Neural progenitor cell (in vitro differentiated cells): Measurements from ENCODE around the gene MEGF6. TPM values are rescaled to one million over a fixed set of nuclear protein-coding genes. Genes with fewer than 3 reads are reported as not detected.
A peak's percentile ranks its signal among the peaks of the same experiment; 100 is the strongest.

Source experiments
- DNase-seq: peaks from one replicate; pipeline ENCODE4 v3.0.0-alpha.2; 2016; ENCODE audit warnings: low spot score
- H2AFZ ChIP-seq: fragments of 200-600 bp; sonication (generic); replicated peaks from 2 replicates; pipeline ENCODE4 v1.6.1; 2016; ENCODE audit warnings: antibody characterized with exemption
- H3F3A ChIP-seq: fragments of 200-600 bp; sonication (generic); 2 replicates; pipeline ENCODE4 v1.6.1; 2016; ENCODE audit warnings: antibody characterized with exemption, low read depth
- H3K27ac ChIP-seq: fragments of 200-600 bp; sonication (generic); 2 replicates; pipeline ENCODE4 v1.5.1; 2016; ENCODE audit warnings: mild to moderate bottlenecking
- H3K27me3 ChIP-seq: fragments of 200-600 bp; sonication (generic); 2 replicates; pipeline ENCODE4 v1.6.1; 2016; ENCODE audit warnings: mild to moderate bottlenecking, moderate library complexity
- H3K36me3 ChIP-seq: fragments of 200-600 bp; sonication (generic); 2 replicates; pipeline ENCODE4 v1.5.1; 2016
- H3K4me1 ChIP-seq: fragments of 200-600 bp; sonication (generic); 2 replicates; pipeline ENCODE4 v1.6.1; 2016; ENCODE audit warnings: mixed run types
- H3K4me2 ChIP-seq: fragments of 200-600 bp; sonication (generic); 2 replicates; pipeline ENCODE4 v1.6.1; 2016
- H3K4me3 ChIP-seq: fragments of 200-600 bp; sonication (generic); 2 replicates; pipeline ENCODE4 v1.5.1; 2016
- H3K79me2 ChIP-seq: fragments of 200-600 bp; sonication (generic); 2 replicates; pipeline ENCODE4 v1.6.1; 2016; ENCODE audit warnings: low read depth
- H3K9ac ChIP-seq: fragments of 200-600 bp; sonication (generic); 2 replicates; pipeline ENCODE4 v1.6.1; 2016
- H3K9me3 ChIP-seq: fragments of 200-600 bp; sonication (generic); 2 replicates; pipeline ENCODE4 v1.5.1; 2016; ENCODE audit warnings: low read depth
- H4K20me1 ChIP-seq: fragments of 200-600 bp; sonication (generic); 2 replicates; pipeline ENCODE4 v1.6.1; 2016; ENCODE audit warnings: low read depth
- H3K27ac Mint-ChIP-seq: 3 replicates; pipeline ENCODE4 v1.8.0; 2021; ENCODE audit warnings: mixed read lengths
- H3K27me3 Mint-ChIP-seq: 2 replicates; pipeline ENCODE4 v1.8.0; 2022; ENCODE audit warnings: low read depth, mild to moderate bottlenecking, inconsistent platforms, moderate library complexity, mixed read lengths; ENCODE audit not compliant: insufficient read depth
- H3K36me3 Mint-ChIP-seq: 3 replicates; pipeline ENCODE4 v1.8.0; 2021; ENCODE audit warnings: mixed read lengths
- H3K4me1 Mint-ChIP-seq: 3 replicates; pipeline ENCODE4 v1.8.0; 2021; ENCODE audit warnings: mixed read lengths
- H3K4me3 Mint-ChIP-seq: 3 replicates; pipeline ENCODE4 v1.8.0; 2021; ENCODE audit warnings: mild to moderate bottlenecking, moderate library complexity, mixed read lengths
- H3K9me3 Mint-ChIP-seq: 3 replicates; pipeline ENCODE4 v1.8.0; 2020; ENCODE audit warnings: mixed read lengths
- EZH2 ChIP-seq: fragments of 200-600 bp; sonication (generic); IDR thresholded peaks from 2 replicates; pipeline ENCODE4 v1.6.1; 2017; ENCODE audit warnings: antibody characterized with exemption, mild to moderate bottlenecking, moderate library complexity
- EZH2phosphoT487 ChIP-seq: fragments of 200-600 bp; sonication (generic); IDR thresholded peaks from 2 replicates; pipeline ENCODE4 v1.6.1; 2017; ENCODE audit warnings: antibody characterized with exemption
- microRNA counts: library from miRNA; unstranded; fragments of <30 nt; microRNA quantifications from one replicate; lab custom pipeline; 2016
- microRNA-seq: library from miRNA; unstranded; fragments of <30 nt; microRNA quantifications from one replicate; pipeline ENCODE4, GENCODE V29; 2016
- small RNA-seq: library from RNA; depleted of rRNA; stranded (forward); fragments of <200 nt; gene quantifications from one replicate; pipeline ENCODE3, GENCODE V24; 2015
- total RNA-seq: library from RNA; depleted of rRNA; stranded (reverse); fragments of >200 nt; gene quantifications from 2 replicates; pipeline ENCODE4 v1.2.3, GENCODE V29; 2015; ENCODE audit warnings: low replicate concordance
- TF ChIP-seq, protein P1 (sequence below): fragments of 200-600 bp; sonication (generic); IDR thresholded peaks from 2 replicates; pipeline ENCODE4 v1.5.1; 2017; ENCODE audit warnings: antibody characterized with exemption, mild to moderate bottlenecking

Gene MEGF6
- total RNA-seq, 1 donor from 2014 or later, result 1.7 TPM

DNA sequence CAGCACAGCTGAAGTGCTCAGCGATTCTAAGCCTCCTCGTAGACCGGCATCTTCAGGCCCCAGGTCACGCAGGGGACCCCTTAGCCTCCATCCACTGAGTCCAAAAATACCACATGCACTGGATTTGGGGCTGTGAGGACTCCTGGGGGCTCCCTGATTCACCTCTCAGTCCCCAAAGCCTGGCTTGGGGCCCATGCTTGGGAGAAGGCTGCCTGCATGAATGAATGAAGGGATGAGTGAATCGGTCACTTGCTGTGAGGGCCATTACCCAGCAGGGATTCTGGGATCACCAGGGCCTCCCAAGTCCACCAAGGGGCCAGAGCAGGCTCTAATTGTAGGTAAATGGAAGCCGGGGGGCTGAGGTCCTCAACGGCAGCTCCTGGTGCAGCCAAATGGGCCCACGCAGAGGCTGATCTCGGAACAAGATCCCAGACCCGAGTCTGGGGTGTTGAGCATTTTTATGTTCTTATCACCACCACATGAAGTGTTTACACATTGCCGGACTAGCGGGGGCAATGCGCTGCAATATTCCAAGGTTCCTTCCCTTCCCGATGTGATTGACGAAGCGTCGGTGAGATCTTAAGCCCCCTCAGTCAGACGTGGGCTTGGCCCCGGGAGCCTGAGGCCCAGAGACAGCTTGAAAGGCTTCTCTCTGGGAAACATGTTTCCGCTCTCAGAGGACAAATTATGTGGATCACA lies 170.4 kb downstream of the MEGF6 start:
- Histone ChIP-seq H4K20me1 (no peaks in the 10 kb centered on the region), H3K4me3 (no peak overlapping the region), H3K9me3 (no peaks in the 10 kb centered on the region), H3K9ac (no peak overlapping the region), H2AFZ (peak overlapping the region; percentile 18), H3K4me1 (peaks cover 21% of the 10 kb centered on the region), H3F3A (peaks cover 5% of the 10 kb centered on the region), H3K27ac (no peak overlapping the region), H3K4me2 (no peak overlapping the region), H3K36me3 (no peaks in the 10 kb centered on the region), H3K27me3 (no peaks in the 10 kb centered on the region), H3K79me2 (no peaks in the 10 kb centered on the region)
- peaks cover 17% of the 10 kb centered on the region for H3K4me1 Mint-ChIP-seq
- peaks cover 6% of the 10 kb centered on the region for H3K9me3 Mint-ChIP-seq
- H3K27me3 Mint-ChIP-seq, result peaks cover 6% of the 10 kb centered on the region
- DNase-seq, result no peak
- TF ChIP-seq, protein P1, sequence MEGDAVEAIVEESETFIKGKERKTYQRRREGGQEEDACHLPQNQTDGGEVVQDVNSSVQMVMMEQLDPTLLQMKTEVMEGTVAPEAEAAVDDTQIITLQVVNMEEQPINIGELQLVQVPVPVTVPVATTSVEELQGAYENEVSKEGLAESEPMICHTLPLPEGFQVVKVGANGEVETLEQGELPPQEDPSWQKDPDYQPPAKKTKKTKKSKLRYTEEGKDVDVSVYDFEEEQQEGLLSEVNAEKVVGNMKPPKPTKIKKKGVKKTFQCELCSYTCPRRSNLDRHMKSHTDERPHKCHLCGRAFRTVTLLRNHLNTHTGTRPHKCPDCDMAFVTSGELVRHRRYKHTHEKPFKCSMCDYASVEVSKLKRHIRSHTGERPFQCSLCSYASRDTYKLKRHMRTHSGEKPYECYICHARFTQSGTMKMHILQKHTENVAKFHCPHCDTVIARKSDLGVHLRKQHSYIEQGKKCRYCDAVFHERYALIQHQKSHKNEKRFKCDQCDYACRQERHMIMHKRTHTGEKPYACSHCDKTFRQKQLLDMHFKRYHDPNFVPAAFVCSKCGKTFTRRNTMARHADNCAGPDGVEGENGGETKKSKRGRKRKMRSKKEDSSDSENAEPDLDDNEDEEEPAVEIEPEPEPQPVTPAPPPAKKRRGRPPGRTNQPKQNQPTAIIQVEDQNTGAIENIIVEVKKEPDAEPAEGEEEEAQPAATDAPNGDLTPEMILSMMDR, result no peak
- TF ChIP-seq EZH2phosphoT487 (no peak), EZH2 (no peak)
- H3K4me3 Mint-ChIP-seq, result peak overlapping the region; percentile 46
- peak overlapping the region; percentile 59 for H3K27ac Mint-ChIP-seq
- no peaks in the 10 kb centered on the region for H3K36me3 Mint-ChIP-seq

DNA sequence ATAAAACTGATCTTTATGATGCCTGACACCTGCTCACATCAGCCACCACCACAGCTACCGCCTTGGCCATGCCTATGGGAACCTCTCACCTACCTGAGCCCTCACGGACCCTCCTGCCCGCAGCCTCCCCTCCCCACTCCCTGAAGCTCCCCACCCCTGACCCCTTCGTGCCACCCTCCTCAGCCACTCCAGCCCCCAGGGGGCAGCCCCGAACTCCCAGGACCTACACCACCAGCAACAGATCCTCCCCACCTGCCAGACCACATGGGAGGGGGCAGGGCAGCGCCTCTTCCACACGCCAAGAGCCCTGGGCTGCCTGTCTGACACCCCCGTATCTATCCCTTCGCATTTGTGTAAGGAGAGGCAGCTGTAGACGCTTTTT lies 171.0 kb downstream of the MEGF6 start:
- H3K4me3 ChIP-seq, result no peak overlapping the region
- Mint-ChIP-seq H3K27ac (no peak overlapping the region), H3K36me3 (no peaks in the 10 kb centered on the region), H3K4me1 (peaks cover 17% of the 10 kb centered on the region), H3K27me3 (peaks cover 6% of the 10 kb centered on the region), H3K9me3 (peaks cover 4% of the 10 kb centered on the region), H3K4me3 (no peak overlapping the region)
- no peaks in the 10 kb centered on the region for H3K79me2 ChIP-seq
- no peak overlapping the region for H2AFZ ChIP-seq
- no peak overlapping the region for H3K4me2 ChIP-seq
- H3K4me1 ChIP-seq, result peaks cover 21% of the 10 kb centered on the region
- no peaks in the 10 kb centered on the region for H4K20me1 ChIP-seq
- no peaks in the 10 kb centered on the region for H3K27me3 ChIP-seq
- H3K27ac ChIP-seq, result no peak overlapping the region
- TF ChIP-seq, protein P1, result no peak
- no peak for TF ChIP-seq EZH2
- no peak for TF ChIP-seq EZH2phosphoT487
- H3K9me3 ChIP-seq, result no peaks in the 10 kb centered on the region
- H3K36me3 ChIP-seq, result no peaks in the 10 kb centered on the region
- no peak overlapping the region for H3K9ac ChIP-seq
- peaks cover 5% of the 10 kb centered on the region for H3F3A ChIP-seq
- DNase-seq, result no peak

MicroRNAs within 50 kb of the gene (microRNA counts, 767-probe panel; counts per million panel counts)
- 460 counts per million, percentile 90 among the panel's probes with 10 or more counts for microRNA hsa-miR-551a (lab: Ali Mortazavi, UCI)

Small RNAs within 50 kb of the gene (microRNA-seq; reads per million reads assigned to microRNA genes)
- 1.3 reads per million for gene MIR551A

Small RNAs within 50 kb of the gene (small RNA-seq; reads per million reads assigned to genes)
- gene MIR551A, result not detected

Other genes starting within 250 kb of the MEGF6 start
- 1.3 and 7.8 TPM in 2 replicates for gene ARHGEF16, start 156.8 kb downstream of the MEGF6 start, total RNA-seq
- gene TPRG1L, start 13.5 kb upstream of the MEGF6 start, total RNA-seq, result 10.6 and 11.5 TPM in 2 replicates
- gene WRAP73, start 38.6 kb upstream of the MEGF6 start, total RNA-seq, result 12.0 and 18.8 TPM in 2 replicates
- 0.31 TPM in 1 of 2 replicates, not detected in the other for gene TP73, start 41.0 kb upstream of the MEGF6 start, total RNA-seq
- not detected in 2 replicates for gene CCDC27, start 140.9 kb upstream of the MEGF6 start, total RNA-seq
- 9.1 TPM in 1 of 2 replicates, not detected in the other for gene SMIM1, start 161.2 kb upstream of the MEGF6 start, total RNA-seq
- 32.5 and 51.0 TPM in 2 replicates for gene LRRC47, start 185.0 kb upstream of the MEGF6 start, total RNA-seq
- gene CEP104, start 245.7 kb upstream of the MEGF6 start, total RNA-seq, result 12.9 and 13.2 TPM in 2 replicates
- 4.8 and 9.0 TPM in 2 replicates for gene DFFB, start 246.0 kb upstream of the MEGF6 start, total RNA-seq